ENCODE data around the gene TMTC2. TPM values are rescaled to one million over a fixed set of nuclear protein-coding genes. Genes with fewer than 3 reads are reported as not detected.

The TMTC2 gene
- polyA plus RNA-seq, 1 donor from 2014 or later = 20.6 TPM

GRCh38 chr12:82723891-82724290 lies 37.2 kb downstream of the TMTC2 start:
- Histone ChIP-seq H3F3A (ENCODE audit: insufficient read depth, low read length, poor library complexity, severe bottlenecking) (no peaks in the 10 kb centered on the region), H3K36me3 (ENCODE audit: insufficient read depth, low read length) (no peaks in the 10 kb centered on the region), H3K4me2 (ENCODE audit: low read length) (no peak overlapping the region), H3K79me2 (replicated peaks; ENCODE audit: insufficient read depth, low read length) (peaks cover 3% of the 10 kb centered on the region), H3K9me2 (ENCODE audit: insufficient read depth, low read length) (no peaks in the 10 kb centered on the region), H4K20me1 (ENCODE audit: insufficient read depth) (no peaks in the 10 kb centered on the region), H3K9ac (ENCODE audit: low read length) (no peak overlapping the region), H3K4me3 (ENCODE audit: low read length) (no peak overlapping the region), H3K27ac (ENCODE audit: low read length) (no peak overlapping the region), H3K27me3 (ENCODE audit: insufficient read depth, low read depth, low read length) (no peaks in the 10 kb centered on the region), H2AFZ (ENCODE audit: low read depth, low read length) (no peak overlapping the region), H3K9me3 (ENCODE audit: low read length) (no peaks in the 10 kb centered on the region)
- no peak for TF ChIP-seq EZH2 (IDR thresholded peaks at IDR 0.05; ENCODE audit: borderline replicate concordance, insufficient read depth, low read length, poor library complexity, severe bottlenecking)
- TF ChIP-seq RAD21 (conservative IDR thresholded peaks at IDR 0.05) = no peak
- no peak for TF ChIP-seq SMC3 (conservative IDR thresholded peaks at IDR 0.05; ENCODE audit: poor library complexity)
- TF ChIP-seq REST (IDR thresholded peaks at IDR 0.05; ENCODE audit: borderline replicate concordance) = no peak
- TF ChIP-seq EP300 (conservative IDR thresholded peaks at IDR 0.05; ENCODE audit: poor library complexity, severe bottlenecking) = no peak
- TF ChIP-seq MXI1 (conservative IDR thresholded peaks at IDR 0.05; ENCODE audit: poor library complexity, severe bottlenecking) = no peak
- TF ChIP-seq POLR2AphosphoS5 (IDR thresholded peaks at IDR 0.05) = no peak
- TF ChIP-seq CTCF (IDR thresholded peaks at IDR 0.05; ENCODE audit: poor library complexity, severe bottlenecking) = no peak
- TF ChIP-seq TAF1 (IDR thresholded peaks at IDR 0.05; ENCODE audit: low read depth) = no peak

DNA sequence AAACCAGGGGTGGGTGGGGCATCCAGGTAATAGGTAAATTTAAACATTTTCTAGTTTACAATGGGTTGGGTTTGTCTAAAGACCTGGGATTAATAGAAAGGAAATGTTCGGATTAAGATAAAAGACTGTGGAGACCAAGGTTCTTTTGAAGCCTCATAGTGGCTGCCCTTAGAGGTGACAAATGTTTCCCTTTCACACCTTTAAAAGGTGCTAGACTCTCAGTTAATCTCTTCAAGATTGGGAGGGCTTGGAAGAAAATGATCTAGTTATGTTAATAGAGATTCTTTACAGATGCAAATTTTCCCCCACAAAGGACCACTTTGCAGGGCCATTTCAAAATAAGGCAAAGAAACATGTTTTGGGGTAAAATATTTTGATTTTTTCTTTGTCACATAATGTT lies 39.0 kb downstream of the TMTC2 start:
- no peak overlapping the region for H3K27ac ChIP-seq (ENCODE audit: low read length)
- H3K4me2 ChIP-seq (ENCODE audit: low read length) = no peak overlapping the region
- H3F3A ChIP-seq (ENCODE audit: insufficient read depth, low read length, poor library complexity, severe bottlenecking) = no peaks in the 10 kb centered on the region
- H4K20me1 ChIP-seq (ENCODE audit: insufficient read depth) = no peaks in the 10 kb centered on the region
- H3K36me3 ChIP-seq (ENCODE audit: insufficient read depth, low read length) = no peaks in the 10 kb centered on the region
- H2AFZ ChIP-seq (ENCODE audit: low read depth, low read length) = no peak overlapping the region
- no peaks in the 10 kb centered on the region for H3K27me3 ChIP-seq (ENCODE audit: insufficient read depth, low read depth, low read length)
- H3K9me3 ChIP-seq (ENCODE audit: low read length) = no peaks in the 10 kb centered on the region
- no peak overlapping the region for H3K4me3 ChIP-seq (ENCODE audit: low read length)
- no peaks in the 10 kb centered on the region for H3K9me2 ChIP-seq (ENCODE audit: insufficient read depth, low read length)
- no peak overlapping the region for H3K9ac ChIP-seq (ENCODE audit: low read length)
- no peaks in the 10 kb centered on the region for H3K79me2 ChIP-seq (replicated peaks; ENCODE audit: insufficient read depth, low read length)
- TF ChIP-seq SMC3 (conservative IDR thresholded peaks at IDR 0.05; ENCODE audit: poor library complexity) (no peak), RAD21 (conservative IDR thresholded peaks at IDR 0.05) (no peak), TAF1 (IDR thresholded peaks at IDR 0.05; ENCODE audit: low read depth) (no peak), CTCF (IDR thresholded peaks at IDR 0.05; ENCODE audit: poor library complexity, severe bottlenecking) (no peak), EZH2 (IDR thresholded peaks at IDR 0.05; ENCODE audit: borderline replicate concordance, insufficient read depth, low read length, poor library complexity, severe bottlenecking) (no peak), POLR2AphosphoS5 (IDR thresholded peaks at IDR 0.05) (no peak), EP300 (conservative IDR thresholded peaks at IDR 0.05; ENCODE audit: poor library complexity, severe bottlenecking) (no peak), MXI1 (conservative IDR thresholded peaks at IDR 0.05; ENCODE audit: poor library complexity, severe bottlenecking) (no peak), REST (IDR thresholded peaks at IDR 0.05; ENCODE audit: borderline replicate concordance) (no peak)
